Transverse colon (tissue), 4 donors: Measurements from ENCODE around the gene TOM1L2.

Experiments used
- CTCF ChIP-seq, 5 experiments: fragments of 200-600 bp in 3 of 5; fragments of 450-650 bp in 2 of 5; sonication (generic) in 3 of 5; IDR thresholded peaks; 1 replicate in 2 of 5; 2 replicates in 3 of 5; pipeline ENCODE4 v1.5.1; 2016 to 2017; ENCODE audit warnings: antibody characterized with exemption in 5 of 5, inconsistent platforms in 3 of 5, mild to moderate bottlenecking in 2 of 5, moderate library complexity in 1 of 5
- EP300 ChIP-seq: sonication (generic); formaldehyde crosslinking; IDR thresholded peaks from one replicate; pipeline ENCODE4 v1.6.1; 2017; ENCODE audit warnings: antibody characterized with exemption, low read depth
- POLR2A ChIP-seq: fragments of 450-650 bp; IDR thresholded peaks from one replicate; pipeline ENCODE4 v1.6.1; 2016; ENCODE audit warnings: antibody characterized with exemption, mild to moderate bottlenecking, moderate library complexity
- POLR2AphosphoS5 ChIP-seq, 3 donors: sonication (generic); formaldehyde crosslinking; IDR thresholded peaks; one replicate each; pipeline ENCODE4 v1.6.1; 2016; ENCODE audit warnings: antibody characterized with exemption in 3 of 3

GRCh38 chr17:18008496-18009268 lies 36.5 kb upstream of the TOM1L2 start:
- no peak for TF ChIP-seq CTCF (IDR thresholded peaks at IDR 0.05)
- TF ChIP-seq POLR2A: no peak
- TF ChIP-seq POLR2AphosphoS5 (IDR thresholded peaks at IDR 0.05): no peak
- TF ChIP-seq EP300: no peak
